22Rv1 (cell line): ENCODE measurements around the gene CRHR2.

Source experiments
- CTCF ChIP-seq: fragments of 450-650 bp; IDR thresholded peaks from 2 replicates; pipeline ENCODE4 v1.5.1; 2017; ENCODE audit warnings: mild to moderate bottlenecking
- ZFX ChIP-seq: fragments of 450-650 bp; IDR thresholded peaks from 2 replicates; pipeline ENCODE4 v1.6.1; 2017; ENCODE audit warnings: antibody characterized with exemption, borderline replicate concordance

- TF ChIP-seq CTCF (no peak), ZFX (no peak)
These were observed 51.3 kb downstream of the CRHR2 start for GRCh38 chr7:30630986-30631385.
